ENCODE results near the gene PIGH.

DNA sequence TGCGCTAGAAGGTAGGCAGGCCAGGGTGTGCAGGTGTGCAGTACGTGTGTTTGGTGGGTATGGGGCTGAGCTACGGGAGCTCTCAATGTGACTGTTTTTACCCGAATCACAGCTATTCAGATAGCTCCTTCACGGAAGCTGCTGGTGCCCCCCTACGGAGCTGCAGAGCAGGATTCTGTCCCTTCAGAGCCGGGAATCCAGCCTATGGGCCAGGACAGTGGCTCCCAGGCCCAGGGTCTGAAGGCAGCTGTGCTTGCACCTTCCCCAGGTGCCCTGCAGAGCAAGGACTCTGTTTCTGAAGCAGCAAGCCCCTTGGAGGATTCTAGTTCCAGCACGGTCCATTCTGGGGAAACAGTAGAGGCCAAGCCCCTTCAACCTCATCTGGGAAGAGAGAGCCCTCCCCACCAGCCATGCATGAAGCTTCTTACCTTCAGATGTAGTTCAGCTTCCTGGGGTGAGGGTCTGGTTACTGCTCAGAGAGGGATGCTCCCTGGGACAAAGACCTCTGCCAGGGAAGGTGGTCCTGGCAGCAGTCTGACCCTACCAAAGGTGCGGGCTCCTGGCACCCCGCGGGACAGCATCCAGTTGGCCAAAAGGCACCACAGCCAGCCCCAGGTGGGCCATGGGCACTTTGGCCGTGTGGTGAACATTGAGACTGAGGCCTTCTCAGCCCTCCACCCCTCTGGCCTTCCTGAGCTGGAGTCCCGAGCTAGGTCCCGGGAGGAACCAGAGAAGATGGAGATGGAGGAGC is 37.9 kb downstream of the PIGH start:
- TF ChIP-seq POLR2AphosphoS5 (IDR thresholded peaks at IDR 0.05; ENCODE audit: low read depth, low read length) (no peak), TAF1 (IDR thresholded peaks at IDR 0.05; ENCODE audit: borderline replicate concordance, insufficient read depth, low read length) (no peak), FOXP2 (optimal IDR thresholded peaks at IDR 0.05; ENCODE audit: borderline replicate concordance, extremely low read depth, extremely low read length, insufficient read depth) (no peak)
- TF ChIP-seq, protein P1, sequence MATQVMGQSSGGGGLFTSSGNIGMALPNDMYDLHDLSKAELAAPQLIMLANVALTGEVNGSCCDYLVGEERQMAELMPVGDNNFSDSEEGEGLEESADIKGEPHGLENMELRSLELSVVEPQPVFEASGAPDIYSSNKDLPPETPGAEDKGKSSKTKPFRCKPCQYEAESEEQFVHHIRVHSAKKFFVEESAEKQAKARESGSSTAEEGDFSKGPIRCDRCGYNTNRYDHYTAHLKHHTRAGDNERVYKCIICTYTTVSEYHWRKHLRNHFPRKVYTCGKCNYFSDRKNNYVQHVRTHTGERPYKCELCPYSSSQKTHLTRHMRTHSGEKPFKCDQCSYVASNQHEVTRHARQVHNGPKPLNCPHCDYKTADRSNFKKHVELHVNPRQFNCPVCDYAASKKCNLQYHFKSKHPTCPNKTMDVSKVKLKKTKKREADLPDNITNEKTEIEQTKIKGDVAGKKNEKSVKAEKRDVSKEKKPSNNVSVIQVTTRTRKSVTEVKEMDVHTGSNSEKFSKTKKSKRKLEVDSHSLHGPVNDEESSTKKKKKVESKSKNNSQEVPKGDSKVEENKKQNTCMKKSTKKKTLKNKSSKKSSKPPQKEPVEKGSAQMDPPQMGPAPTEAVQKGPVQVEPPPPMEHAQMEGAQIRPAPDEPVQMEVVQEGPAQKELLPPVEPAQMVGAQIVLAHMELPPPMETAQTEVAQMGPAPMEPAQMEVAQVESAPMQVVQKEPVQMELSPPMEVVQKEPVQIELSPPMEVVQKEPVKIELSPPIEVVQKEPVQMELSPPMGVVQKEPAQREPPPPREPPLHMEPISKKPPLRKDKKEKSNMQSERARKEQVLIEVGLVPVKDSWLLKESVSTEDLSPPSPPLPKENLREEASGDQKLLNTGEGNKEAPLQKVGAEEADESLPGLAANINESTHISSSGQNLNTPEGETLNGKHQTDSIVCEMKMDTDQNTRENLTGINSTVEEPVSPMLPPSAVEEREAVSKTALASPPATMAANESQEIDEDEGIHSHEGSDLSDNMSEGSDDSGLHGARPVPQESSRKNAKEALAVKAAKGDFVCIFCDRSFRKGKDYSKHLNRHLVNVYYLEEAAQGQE (IDR thresholded peaks at IDR 0.05; ENCODE audit: insufficient read depth in 1 of 2, low read depth in 2 of 2, low read length in 2 of 2): no peak
